COR-L47 (cell line): ENCODE results near the gene PRR13.

Source experiments
- DNase-seq: peaks from one replicate; lab custom pipeline; 2025; lab: John Stamatoyannopoulos, UW

PRR13 gene

GRCh38 chr12:53493610-53494391 lies 52.3 kb downstream of the PRR13 start:
- no peak for DNase-seq
